H1 (cell line): ENCODE measurements around the gene NBAS. TPM values are rescaled to one million over a fixed set of nuclear protein-coding genes. Genes with fewer than 3 reads are reported as not detected.

Experiments used
- CTCF ChIA-PET: fragments of 300-600 bp; sonication (Branson Sonifier 250); formaldehyde crosslinking; loops from one replicate; lab custom pipeline; 2021; ENCODE audit not compliant: partially characterized antibody; lab: Charles Lee
- POLR2A ChIA-PET: fragments of 300-600 bp; sonication (Branson Sonifier 250); formaldehyde crosslinking; loops from one replicate; lab custom pipeline; 2021; ENCODE audit warnings: inconsistent platforms; ENCODE audit not compliant: partially characterized antibody; lab: Charles Lee
- DNase-seq, 2 experiments: peaks; one replicate each; pipeline versions ENCODE4 v3.0.0 to v3.0.0-alpha.2; 2010 to 2022; ENCODE audit warnings: low spot score in 2 of 2, low read depth in 1 of 2, mixed read lengths in 1 of 2
- FAIRE-seq: peaks from 2 replicates; lab custom pipeline; 2011; peaks lifted over from hg19 to GRCh38; lab: Jason Lieb, UNC
- H2AFZ ChIP-seq: 2 replicates; pipeline ENCODE4 v1.8.1; 2012; ENCODE audit warnings: low read length, inconsistent platforms
- H2AK5ac ChIP-seq: 2 replicates; pipeline ENCODE4 v1.6.1; 2013; ENCODE audit warnings: low read depth, low read length
- H2BK120ac ChIP-seq: replicated peaks from 2 replicates; pipeline ENCODE3; 2013; ENCODE audit warnings: low read depth, low read length, inconsistent platforms
- H2BK12ac ChIP-seq: 2 replicates; pipeline ENCODE4 v1.6.1; 2013; ENCODE audit warnings: low read depth, low read length
- H2BK15ac ChIP-seq: 2 replicates; pipeline ENCODE4 v1.6.1; 2013; ENCODE audit warnings: low read length
- H2BK20ac ChIP-seq: 2 replicates; pipeline ENCODE4 v1.6.1; 2013; ENCODE audit warnings: low read length
- H2BK5ac ChIP-seq: 2 replicates; pipeline ENCODE4 v1.6.1; 2013; ENCODE audit warnings: low read depth, low read length
- H3K14ac ChIP-seq: 2 replicates; pipeline ENCODE4 v1.6.1; 2013; ENCODE audit warnings: inconsistent platforms; ENCODE audit not compliant: insufficient read length
- H3K18ac ChIP-seq: 2 replicates; pipeline ENCODE4 v1.6.1; 2013; ENCODE audit warnings: low read length; ENCODE audit errors: extremely low read depth
- H3K23ac ChIP-seq: 2 replicates; pipeline ENCODE4 v1.6.1; 2013; ENCODE audit warnings: inconsistent platforms; ENCODE audit not compliant: insufficient read length
- H3K23me2 ChIP-seq: 2 replicates; pipeline ENCODE4 v1.6.1; 2013; ENCODE audit warnings: low read depth, low read length
- H3K27ac ChIP-seq: 2 replicates; pipeline ENCODE4 v1.6.1; 2011; ENCODE audit warnings: low read depth, low read length, inconsistent platforms
- H3K27me3 ChIP-seq, 4 experiments: replicated peaks in 1 of 4; 1 replicate in 1 of 4; 2 replicates in 3 of 4; pipeline versions ENCODE4 v1.6.1 to v1.8.1; 2011 to 2013; ENCODE audit warnings: low read length in 3 of 4, mild to moderate bottlenecking in 3 of 4, inconsistent platforms in 2 of 4, mixed read lengths in 2 of 4, moderate library complexity in 1 of 4; ENCODE audit not compliant: control insufficient read depth in 3 of 4, insufficient read depth in 3 of 4; ENCODE audit errors: extremely low read depth in 1 of 4
- H3K36me3 ChIP-seq, 4 experiments: 2 replicates each; pipeline versions ENCODE4 v1.6.1 to v1.8.1; 2011 to 2013; ENCODE audit warnings: mild to moderate bottlenecking in 4 of 4, low read length in 3 of 4, moderate library complexity in 2 of 4, control low read depth in 1 of 4, inconsistent platforms in 1 of 4; ENCODE audit not compliant: insufficient read depth in 4 of 4, control insufficient read depth in 2 of 4
- H3K4ac ChIP-seq: replicated peaks from 2 replicates; pipeline ENCODE3; 2013; ENCODE audit warnings: low read length, low read depth, mixed read lengths, inconsistent platforms; ENCODE audit not compliant: insufficient read length
- H3K4me1 ChIP-seq, 4 experiments: replicated peaks in 1 of 4; 1 replicate in 1 of 4; 2 replicates in 3 of 4; pipeline versions ENCODE4 v1.6.1 to v1.8.1; 2011 to 2013; ENCODE audit warnings: low read length in 3 of 4, inconsistent platforms in 2 of 4, mixed read lengths in 1 of 4; ENCODE audit not compliant: insufficient read depth in 4 of 4, control insufficient read depth in 3 of 4
- H3K4me2 ChIP-seq, 2 experiments: 2 replicates each; pipeline versions ENCODE4 v1.6.1 to v1.8.1; 2011 to 2013; ENCODE audit warnings: low read depth in 2 of 2, low read length in 2 of 2, control low read depth in 1 of 2, inconsistent platforms in 1 of 2, mild to moderate bottlenecking in 1 of 2; ENCODE audit not compliant: insufficient read depth in 1 of 2
- H3K4me3 ChIP-seq, 4 experiments: fragments of 200-600, 300-600 bp in 1 of 4; sonication (generic), shearing (Covaris generic), sonication (Bioruptor Twin) in 1 of 4; 2 replicates each; pipeline versions ENCODE4 v1.5.1 to v1.8.1; 2011 to 2016; ENCODE audit warnings: low read length in 4 of 4, low read depth in 3 of 4, control low read depth in 2 of 4, inconsistent platforms in 2 of 4, mild to moderate bottlenecking in 2 of 4, mixed read lengths in 1 of 4, moderate library complexity in 1 of 4; ENCODE audit not compliant: insufficient read depth in 2 of 4; ENCODE audit errors: extremely low read depth in 1 of 4
- H3K56ac ChIP-seq: replicated peaks from 2 replicates; pipeline ENCODE3; 2013; ENCODE audit warnings: low read depth, mild to moderate bottlenecking, mixed read lengths, low read length, inconsistent platforms; ENCODE audit not compliant: insufficient read length
- H3K79me1 ChIP-seq: 2 replicates; pipeline ENCODE4 v1.6.1; 2013; ENCODE audit warnings: low read depth, low read length, control low read depth
- H3K79me2 ChIP-seq, 2 experiments: 2 replicates each; pipeline versions ENCODE4 v1.6.1 to v1.8.1; 2012 to 2013; ENCODE audit warnings: low read length in 2 of 2, mild to moderate bottlenecking in 2 of 2, inconsistent platforms in 1 of 2; ENCODE audit not compliant: insufficient read depth in 2 of 2, control insufficient read depth in 1 of 2
- H3K9ac ChIP-seq, 4 experiments: replicated peaks in 1 of 4; 1 replicate in 1 of 4; 2 replicates in 3 of 4; pipeline versions ENCODE4 v1.6.1 to v1.8.1; 2011 to 2013; ENCODE audit warnings: low read depth in 3 of 4, low read length in 3 of 4, control low read depth in 2 of 4, mild to moderate bottlenecking in 2 of 4, moderate library complexity in 2 of 4, inconsistent platforms in 1 of 4; ENCODE audit errors: extremely low read depth in 1 of 4
- H3K9me3 ChIP-seq, 2 experiments: 2 replicates each; pipeline versions ENCODE4 v1.6.1 to v1.8.1; 2012 to 2013; ENCODE audit warnings: mild to moderate bottlenecking in 2 of 2, moderate library complexity in 2 of 2, control low read depth in 1 of 2, inconsistent platforms in 1 of 2, low read depth in 1 of 2, low read length in 1 of 2, mixed read lengths in 1 of 2; ENCODE audit not compliant: insufficient read depth in 2 of 2
- H4K20me1 ChIP-seq, 2 experiments: replicated peaks in 1 of 2; 2 replicates each; pipeline versions ENCODE3 to v1.8.1; 2011 to 2013; ENCODE audit warnings: inconsistent platforms in 2 of 2, low read length in 2 of 2, mild to moderate bottlenecking in 1 of 2; ENCODE audit not compliant: insufficient read depth in 2 of 2, control insufficient read depth in 1 of 2
- H4K5ac ChIP-seq: 2 replicates; pipeline ENCODE4 v1.6.1; 2013; ENCODE audit warnings: low read length, low read depth, mixed read lengths, inconsistent platforms; ENCODE audit not compliant: insufficient read length
- H4K8ac ChIP-seq: 2 replicates; pipeline ENCODE4 v1.8.0; 2013; ENCODE audit warnings: mild to moderate bottlenecking, moderate library complexity, low read length, inconsistent platforms; ENCODE audit not compliant: insufficient read depth; ENCODE audit errors: extremely low read depth
- H4K91ac ChIP-seq: replicated peaks from 2 replicates; pipeline ENCODE3; 2013; ENCODE audit warnings: low read length, mixed read lengths, inconsistent platforms; ENCODE audit not compliant: insufficient read length
- PHF8 ChIP-seq: fragments of 200-600 bp; sonication (generic); conservative IDR thresholded peaks from 2 replicates; pipeline ENCODE4 v1.7.1; 2012; ENCODE audit warnings: low read depth, mild to moderate bottlenecking, inconsistent platforms, low read length, moderate library complexity
- SP4 ChIP-seq: IDR thresholded peaks from 2 replicates; pipeline ENCODE4 v1.6.1; 2012; ENCODE audit warnings: low read length, inconsistent platforms
- WGBS, 2 experiments: shearing (Covaris generic) in 1 of 2; methylation state at CpG; one replicate each; pipeline versions ENCODE4 v1.1.6 to v1.1.7; 2013 to 2015; ENCODE audit warnings: low lambda C conversion rate in 2 of 2, mixed read lengths in 2 of 2, inconsistent platforms in 1 of 2, low coverage in 1 of 2, missing lambda C conversion rate in 1 of 2; ENCODE audit not compliant: insufficient replicate concordance in 2 of 2, insufficient coverage in 1 of 2, insufficient read length in 1 of 2; ENCODE audit errors: extremely low coverage in 1 of 2, missing lambda C conversion rate in 1 of 2; 5-methylcytosine and 5-hydroxymethylcytosine counted together
- polyA plus RNA-seq, 7 experiments: library from polyadenylated mRNA; depleted of rRNA in 3 of 7; stranded (reverse) in 5 of 7; unstranded in 2 of 7; fragments of >200 nt in 5 of 7; fragments of 200-250 nt in 2 of 7; gene quantifications; 1 replicate in 5 of 7; 2 replicates in 1 of 7; 4 replicates in 1 of 7; pipeline versions ENCODE4 v1.2.1 to v1.2.3, GENCODE V29; 2011 to 2013; ENCODE audit warnings: missing spikeins in 2 of 7, mixed read lengths in 2 of 7
- total RNA-seq: library from RNA; stranded (reverse); fragmentation: NEBNext Ultra II Directional; extraction: Animal tissue kit (Norgen Biotek cat#: 25700); gene quantifications from 2 replicates; pipeline ENCODE4 v1.2.1, GENCODE V29; 2021

NBAS gene
- total and polyA plus RNA-seq, 2 of the 8 experiments (the other 6 are each of a cell fraction or from before 2014, with no cell fraction given): 19.6 to 34.8 TPM

DNA sequence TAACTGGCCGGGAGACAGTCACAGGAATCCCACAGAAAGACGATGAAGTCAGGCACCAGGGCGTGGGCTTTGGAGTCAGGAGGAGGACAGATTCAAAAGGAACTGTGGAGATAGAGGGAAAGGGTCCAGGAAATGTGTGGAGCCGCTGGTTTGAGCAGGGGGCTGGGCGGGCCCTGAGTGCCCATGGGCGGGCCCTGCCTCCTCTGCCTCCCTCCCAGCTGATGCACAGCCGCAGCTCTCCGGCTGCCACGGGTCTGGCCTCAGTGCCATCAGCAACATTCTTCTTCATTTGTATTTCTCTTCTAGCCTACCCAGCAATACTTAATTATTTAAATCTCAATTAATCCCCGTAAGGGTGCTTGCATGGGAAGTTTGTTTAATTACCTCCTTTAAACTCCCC lies 432.3 kb downstream of the NBAS start:
- Histone ChIP-seq H3K79me2 (no peaks in the 10 kb centered on the region), H3K23ac (no peak overlapping the region), H3K36me3 (no peaks in the 10 kb centered on the region), H4K5ac (no peak overlapping the region), H4K20me1 (no peaks in the 10 kb centered on the region), H3K27me3 (no peaks in the 10 kb centered on the region), H3K23me2 (no peaks in the 10 kb centered on the region), H3K27ac (no peak overlapping the region), H2BK12ac (no peak overlapping the region), H3K56ac (no peak overlapping the region), H3K9ac (no peak overlapping the region), H2AK5ac (no peak overlapping the region), H3K9me3 (peaks cover 0 to 2% of the 10 kb centered on the region in 2 experiments; a peak in 1 of 4 replicates), H4K8ac (no peak overlapping the region), H3K18ac (no peak overlapping the region), H2BK5ac (no peak overlapping the region), H3K14ac (no peak overlapping the region), H3K4me2 (no peak overlapping the region), H3K4me3 (no peak overlapping the region), H2BK20ac (no peak overlapping the region), H2BK120ac (peak overlapping the region; percentile 48), H3K79me1 (no peaks in the 10 kb centered on the region), H2BK15ac (0 out of 2 replicates have a peak overlapping the region, but pooled peaks have one; percentile 21), H2AFZ (no peak overlapping the region), H4K91ac (no peak overlapping the region), H3K4me1 (no peaks in the 10 kb centered on the region; a peak in 2 of 7 replicates), H3K4ac (no peak overlapping the region)
- DNase-seq: no peak
- no peak for FAIRE-seq
- POLR2A ChIA-PET: no interaction called here
- CTCF ChIA-PET: interaction anchor here (1.0 to 1.4 kb wide), 4 partner anchors 13 to 70 kb away, joined by 3 to 5 read pairs (median 4); no protein-coding TSS in a partner anchor
- WGBS, 2 experiments: 84% methylated on average over 9 of the region's 10 CpGs; no CpG with 5 or more reads in 1 of the 2 experiments
- TF ChIP-seq SP4: no peak
- no peak for TF ChIP-seq PHF8
